ENCODE measurements around the gene NHS.

The NHS gene

GRCh38 chrX:17679820-17680219 lies 304.8 kb downstream of the NHS start:
- Histone ChIP-seq H3K9me3 (no peaks in the 10 kb centered on the region), H3K4me3 (ENCODE audit: low read depth, low read length) (no peak overlapping the region)

DNA sequence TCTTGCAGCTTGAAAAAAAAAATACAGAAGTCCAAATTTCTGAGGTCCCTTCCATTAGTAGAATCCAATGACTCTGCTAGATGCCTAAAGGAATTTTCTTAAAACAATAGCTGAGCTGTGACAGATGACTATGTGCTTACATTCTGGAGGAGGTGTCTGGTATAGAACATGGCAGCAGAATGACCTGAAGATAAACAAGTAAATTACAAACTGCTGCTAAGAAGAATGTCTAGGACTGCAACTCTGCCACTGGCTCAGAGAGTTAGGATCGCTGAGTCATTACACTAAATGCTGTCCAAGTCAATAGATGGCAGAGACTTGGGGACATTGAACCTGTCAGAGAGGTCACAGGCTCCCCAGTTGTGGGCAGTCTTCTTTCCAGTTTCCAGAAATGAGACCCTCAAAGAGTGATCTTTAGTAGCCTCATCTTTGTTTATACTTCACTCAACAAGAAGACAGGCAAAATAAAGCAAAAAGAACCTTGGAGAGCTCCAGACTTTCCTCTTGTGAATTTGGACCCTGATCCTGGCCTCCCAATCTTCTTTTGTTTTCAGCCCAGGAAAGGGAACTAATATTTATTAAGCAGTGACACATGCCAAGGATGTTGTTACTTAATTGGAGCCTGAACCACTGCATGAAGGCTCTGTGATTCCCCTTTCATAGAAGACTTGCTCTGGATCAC lies 305.9 kb downstream of the NHS start:
- H3K36me3 ChIP-seq, result no peaks in the 10 kb centered on the region
- no peak for TF ChIP-seq CTCF (IDR thresholded peaks at IDR 0.05; ENCODE audit: low read depth, low read length)
- no peaks in the 10 kb centered on the region for H3K4me1 ChIP-seq
- H3K9me3 ChIP-seq, result no peaks in the 10 kb centered on the region
- H3K4me3 ChIP-seq (ENCODE audit: low read depth, low read length), result no peak overlapping the region
- H3K27me3 ChIP-seq, result no peaks in the 10 kb centered on the region
- DNase-seq, result no peak

More at GRCh38 chrX:17679820-17680219, 304.8 kb downstream of the NHS start:
- Histone ChIP-seq H3K36me3 (no peaks in the 10 kb centered on the region), H3K27me3 (no peaks in the 10 kb centered on the region), H3K4me1 (no peaks in the 10 kb centered on the region)
- TF ChIP-seq CTCF (IDR thresholded peaks at IDR 0.05; ENCODE audit: low read depth, low read length), result no peak
- no peak for DNase-seq

GRCh38 chrX:17682259-17682658 lies 307.3 kb downstream of the NHS start:
- H3K27me3 ChIP-seq, result no peaks in the 10 kb centered on the region
- no peak for DNase-seq
- H3K9me3 ChIP-seq, result no peaks in the 10 kb centered on the region
- no peaks in the 10 kb centered on the region for H3K4me1 ChIP-seq
- no peak overlapping the region for H3K4me3 ChIP-seq (ENCODE audit: low read depth, low read length)
- no peak for TF ChIP-seq CTCF (IDR thresholded peaks at IDR 0.05; ENCODE audit: low read depth, low read length)
- H3K36me3 ChIP-seq, result no peaks in the 10 kb centered on the region

GRCh38 chrX:17685026-17685425 lies 310.0 kb downstream of the NHS start:
- Histone ChIP-seq H3K27me3 (no peaks in the 10 kb centered on the region), H3K9me3 (no peaks in the 10 kb centered on the region), H3K4me3 (ENCODE audit: low read depth, low read length) (no peak overlapping the region), H3K36me3 (no peaks in the 10 kb centered on the region), H3K4me1 (no peaks in the 10 kb centered on the region)
- TF ChIP-seq CTCF (IDR thresholded peaks at IDR 0.05; ENCODE audit: low read depth, low read length), result no peak
- DNase-seq, result no peak

DNA sequence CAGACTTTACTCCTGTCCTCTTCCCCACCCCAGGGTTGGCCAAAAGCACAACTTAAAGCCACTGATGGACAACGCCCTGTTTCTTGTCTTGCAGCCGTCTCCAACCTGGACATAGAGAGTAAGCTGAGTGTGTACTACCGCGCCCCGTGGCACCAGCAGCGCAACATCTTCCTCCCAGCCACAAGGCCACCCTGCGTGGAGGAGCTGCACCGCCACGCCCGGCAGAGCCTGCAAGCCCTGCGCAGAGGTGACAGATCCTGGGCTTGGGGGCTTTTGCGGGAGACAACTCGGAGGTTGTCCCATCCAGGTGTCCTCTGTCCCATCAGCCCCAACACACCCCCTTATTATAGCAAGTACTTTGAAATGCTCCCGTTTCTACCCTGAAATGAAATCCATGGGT lies 312.6 kb downstream of the NHS start:
- Histone ChIP-seq H3K36me3 (no peaks in the 10 kb centered on the region), H3K9me3 (no peaks in the 10 kb centered on the region), H3K4me3 (ENCODE audit: low read depth, low read length) (no peak overlapping the region), H3K4me1 (no peaks in the 10 kb centered on the region), H3K27me3 (no peaks in the 10 kb centered on the region)
- TF ChIP-seq CTCF (IDR thresholded peaks at IDR 0.05; ENCODE audit: low read depth, low read length), result no peak
- DNase-seq, result no peak

GRCh38 chrX:17689971-17690409 lies 315.0 kb downstream of the NHS start:
- DNase-seq, result peak; percentile 56
- peak; percentile 65 for TF ChIP-seq CTCF (IDR thresholded peaks at IDR 0.05; ENCODE audit: low read depth, low read length)
- no peaks in the 10 kb centered on the region for H3K9me3 ChIP-seq

More at GRCh38 chrX:17689971-17690409, 315.0 kb downstream of the NHS start:
- Histone ChIP-seq H3K27me3 (no peaks in the 10 kb centered on the region), H3K4me1 (no peaks in the 10 kb centered on the region), H3K36me3 (no peaks in the 10 kb centered on the region), H3K4me3 (ENCODE audit: low read depth, low read length) (no peak overlapping the region)

Data from BE2C (cell line).